ENCODE results near the gene NLK. TPM values are rescaled to one million over a fixed set of nuclear protein-coding genes. Genes with fewer than 3 reads are reported as not detected.

The NLK gene
- polyA plus RNA-seq, 1 experiment: 24.5 TPM

DNA sequence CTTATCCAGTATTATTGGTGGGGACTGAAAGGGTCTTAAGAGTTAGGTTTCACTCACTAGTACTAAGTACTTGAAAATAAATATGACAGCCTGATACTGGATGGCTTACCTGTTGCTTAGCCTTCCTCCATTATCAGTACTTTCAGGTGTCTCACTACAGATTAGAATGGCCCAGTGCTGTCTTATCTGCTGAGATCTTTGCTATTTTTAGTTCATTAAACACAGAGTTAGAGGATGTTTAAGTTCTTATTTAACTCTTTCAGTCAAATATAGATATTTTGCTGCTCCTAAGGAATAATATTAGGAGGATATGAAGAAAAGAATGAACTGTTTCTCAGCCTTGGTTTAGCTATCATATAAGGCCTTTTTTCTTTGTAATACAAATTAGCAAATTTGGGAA is 74.8 kb downstream of the NLK start:
- no peaks in the 10 kb centered on the region for H3K27me3 ChIP-seq (ENCODE audit: control insufficient read depth, insufficient read depth, low read length)
- CTCF ChIA-PET: no interaction called here
- H3K9me3 ChIP-seq (ENCODE audit: control insufficient read depth, insufficient read depth, low read length): no peaks in the 10 kb centered on the region
- POLR2A ChIA-PET: no interaction called here
- H3K27ac ChIP-seq (ENCODE audit: low read depth, low read length): no peak overlapping the region
- TF ChIP-seq, protein P1, sequence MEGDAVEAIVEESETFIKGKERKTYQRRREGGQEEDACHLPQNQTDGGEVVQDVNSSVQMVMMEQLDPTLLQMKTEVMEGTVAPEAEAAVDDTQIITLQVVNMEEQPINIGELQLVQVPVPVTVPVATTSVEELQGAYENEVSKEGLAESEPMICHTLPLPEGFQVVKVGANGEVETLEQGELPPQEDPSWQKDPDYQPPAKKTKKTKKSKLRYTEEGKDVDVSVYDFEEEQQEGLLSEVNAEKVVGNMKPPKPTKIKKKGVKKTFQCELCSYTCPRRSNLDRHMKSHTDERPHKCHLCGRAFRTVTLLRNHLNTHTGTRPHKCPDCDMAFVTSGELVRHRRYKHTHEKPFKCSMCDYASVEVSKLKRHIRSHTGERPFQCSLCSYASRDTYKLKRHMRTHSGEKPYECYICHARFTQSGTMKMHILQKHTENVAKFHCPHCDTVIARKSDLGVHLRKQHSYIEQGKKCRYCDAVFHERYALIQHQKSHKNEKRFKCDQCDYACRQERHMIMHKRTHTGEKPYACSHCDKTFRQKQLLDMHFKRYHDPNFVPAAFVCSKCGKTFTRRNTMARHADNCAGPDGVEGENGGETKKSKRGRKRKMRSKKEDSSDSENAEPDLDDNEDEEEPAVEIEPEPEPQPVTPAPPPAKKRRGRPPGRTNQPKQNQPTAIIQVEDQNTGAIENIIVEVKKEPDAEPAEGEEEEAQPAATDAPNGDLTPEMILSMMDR (IDR thresholded peaks at IDR 0.05; ENCODE audit: low read depth, low read length): no peak
- H3K4me3 ChIP-seq (ENCODE audit: low read depth, low read length): no peak overlapping the region
- DNase-seq (ENCODE audit: low read depth, low spot score): no peak

DNA sequence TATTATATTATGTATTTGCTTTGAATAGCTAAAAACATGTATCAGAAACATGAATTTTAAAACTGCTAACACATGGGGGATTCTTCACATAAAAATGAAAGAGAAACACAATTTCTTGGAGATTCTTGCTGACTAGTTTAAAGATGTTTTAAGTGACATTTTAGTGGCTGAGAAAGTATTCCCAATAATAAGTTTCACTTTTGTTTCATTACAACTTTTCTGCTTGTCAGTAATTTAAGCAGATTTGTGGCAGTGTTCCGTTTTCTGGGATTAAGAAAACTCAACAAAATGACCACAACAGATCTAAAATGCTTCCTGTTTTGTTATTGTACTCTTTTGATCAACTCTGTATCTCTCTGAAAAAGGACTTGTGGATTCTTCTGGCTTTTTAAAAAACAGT is 75.9 kb downstream of the NLK start:
- no peak overlapping the region for H3K4me3 ChIP-seq (ENCODE audit: low read depth, low read length)
- DNase-seq (ENCODE audit: low read depth, low spot score): no peak
- CTCF ChIA-PET: interaction anchor here (1.5 kb wide), 1 partner anchor 225 kb away, joined by 6 read pairs; no protein-coding TSS in a partner anchor
- H3K9me3 ChIP-seq (ENCODE audit: control insufficient read depth, insufficient read depth, low read length): no peaks in the 10 kb centered on the region
- POLR2A ChIA-PET: no interaction called here
- TF ChIP-seq, protein P1 (IDR thresholded peaks at IDR 0.05; ENCODE audit: low read depth, low read length): no peak
- H3K27me3 ChIP-seq (ENCODE audit: control insufficient read depth, insufficient read depth, low read length): no peaks in the 10 kb centered on the region
- no peak overlapping the region for H3K27ac ChIP-seq (ENCODE audit: low read depth, low read length)

DNA sequence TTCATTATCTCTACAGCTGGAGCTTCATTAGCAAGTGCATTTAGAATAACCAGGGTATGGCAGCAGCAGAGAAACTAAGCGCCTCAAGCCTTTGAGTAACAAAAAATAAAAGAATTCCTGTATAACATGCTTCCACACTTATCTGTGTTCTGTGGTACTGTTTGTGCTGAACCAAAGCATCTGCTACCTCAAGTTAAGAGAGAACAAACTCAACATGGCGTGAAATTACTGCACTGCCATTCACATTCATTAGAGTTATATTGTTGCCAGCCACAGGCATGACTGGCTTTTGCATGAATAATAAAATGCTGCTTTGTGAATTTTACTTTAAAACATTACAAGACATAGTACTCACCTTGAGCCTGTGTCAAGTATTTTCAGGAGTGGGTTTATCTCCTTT is 76.6 kb downstream of the NLK start:
- no peak for DNase-seq (ENCODE audit: low read depth, low spot score)
- Histone ChIP-seq H3K27me3 (ENCODE audit: control insufficient read depth, insufficient read depth, low read length) (no peaks in the 10 kb centered on the region), H3K4me3 (ENCODE audit: low read depth, low read length) (no peak overlapping the region), H3K9me3 (ENCODE audit: control insufficient read depth, insufficient read depth, low read length) (no peaks in the 10 kb centered on the region), H3K27ac (ENCODE audit: low read depth, low read length) (no peak overlapping the region)
- ChIA-PET CTCF (interaction anchor here (1.5 kb wide), 1 partner anchor 225 kb away, joined by 6 read pairs; no protein-coding TSS in a partner anchor), POLR2A (no interaction called here)
- TF ChIP-seq, protein P1 (IDR thresholded peaks at IDR 0.05; ENCODE audit: low read depth, low read length): no peak

DNA sequence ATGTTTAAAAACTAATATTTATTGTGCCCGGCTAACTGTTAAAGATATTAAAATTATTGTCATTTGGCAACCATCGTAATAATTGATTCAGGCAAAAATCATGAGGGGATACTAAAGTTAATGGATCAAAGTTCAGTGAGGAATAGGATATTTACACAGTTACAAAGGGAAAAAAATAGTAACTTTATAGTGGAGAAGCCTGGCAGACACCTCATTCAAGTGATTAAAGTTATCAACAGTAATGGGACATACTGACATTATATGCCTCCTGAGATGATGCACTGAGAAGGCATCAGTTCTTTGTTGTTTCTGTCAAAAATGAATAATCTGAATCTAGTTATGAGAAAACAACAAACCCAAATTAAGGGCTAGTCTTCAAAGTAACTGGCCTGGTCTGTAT is 77.1 kb downstream of the NLK start:
- H3K4me3 ChIP-seq (ENCODE audit: low read depth, low read length): no peak overlapping the region
- TF ChIP-seq, protein P1 (IDR thresholded peaks at IDR 0.05; ENCODE audit: low read depth, low read length): no peak
- POLR2A ChIA-PET: no interaction called here

GRCh38 chr17:28120766-28121165 is 78.3 kb downstream of the NLK start:
- Histone ChIP-seq H3K27me3 (ENCODE audit: control insufficient read depth, insufficient read depth, low read length) (no peaks in the 10 kb centered on the region), H3K27ac (ENCODE audit: low read depth, low read length) (no peak overlapping the region), H3K9me3 (ENCODE audit: control insufficient read depth, insufficient read depth, low read length) (no peaks in the 10 kb centered on the region), H3K4me3 (ENCODE audit: low read depth, low read length) (no peak overlapping the region)
- POLR2A ChIA-PET: interaction anchor here (0.6 kb wide), 1 partner anchor 42 kb away, joined by 5 read pairs; no protein-coding TSS in a partner anchor
- TF ChIP-seq, protein P1 (IDR thresholded peaks at IDR 0.05; ENCODE audit: low read depth, low read length): no peak
- CTCF ChIA-PET: interaction anchor here (0.6 kb wide), 1 partner anchor 217 kb away, joined by 4 read pairs; no protein-coding TSS in a partner anchor
- no peak for DNase-seq (ENCODE audit: low read depth, low spot score)

More for the DNA sequence above, 77.1 kb downstream of the NLK start:
- CTCF ChIA-PET: no interaction called here
- Histone ChIP-seq H3K27ac (ENCODE audit: low read depth, low read length) (no peak overlapping the region), H3K27me3 (ENCODE audit: control insufficient read depth, insufficient read depth, low read length) (no peaks in the 10 kb centered on the region), H3K9me3 (ENCODE audit: control insufficient read depth, insufficient read depth, low read length) (no peaks in the 10 kb centered on the region)
- DNase-seq (ENCODE audit: low read depth, low spot score): no peak
